ENCODE measurements around the gene CCN5.

DNA sequence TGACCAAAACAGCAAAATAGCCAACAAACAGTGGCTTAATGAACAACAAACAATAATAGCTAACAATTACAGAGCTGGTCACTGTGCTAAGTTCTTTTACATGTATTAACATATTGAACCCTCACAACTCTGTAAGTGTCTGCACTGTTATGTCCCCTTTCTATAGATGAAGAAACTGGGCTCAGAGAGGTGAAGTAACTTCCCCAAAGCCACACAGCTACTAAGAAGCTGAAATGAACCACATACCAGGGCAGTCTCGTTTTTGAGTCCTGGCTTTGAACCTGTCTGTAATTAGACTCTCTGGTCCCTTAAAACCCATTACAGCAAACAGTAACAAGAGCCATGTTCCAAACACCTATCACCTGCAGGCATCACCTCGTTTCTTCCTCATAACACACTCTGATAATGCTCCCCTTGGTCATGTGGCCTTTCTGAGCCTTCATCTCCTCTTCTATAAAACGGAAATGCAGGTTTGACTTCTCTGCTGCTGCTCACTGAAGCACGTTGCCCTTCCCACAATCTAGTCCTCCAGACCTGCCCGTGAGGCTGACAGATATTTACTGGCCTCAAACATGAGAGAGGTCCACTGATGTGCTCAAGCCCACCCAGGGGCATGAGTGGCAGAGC is 53.8 kb downstream of the CCN5 start:
- TF ChIP-seq EZH2phosphoT487 (IDR thresholded peaks at IDR 0.05; ENCODE audit: insufficient read depth, low read depth) (no peak), EZH2 (IDR thresholded peaks at IDR 0.05; ENCODE audit: insufficient read depth, poor library complexity, severe bottlenecking) (no peak)
